Measurements from ENCODE around the gene FDX2. TPM values are rescaled to one million over a fixed set of nuclear protein-coding genes. Genes with fewer than 3 reads are reported as not detected.

The FDX2 gene
- total and polyA plus RNA-seq, 2 of the 13 experiments (the other 11 are each of a cell fraction or from before 2014, with no cell fraction given), result 21.0 to 24.7 TPM

- peak; percentile 46; the same call in 1 of the 2 replicates for TF ChIP-seq ZNF704 (CRISPR knock-in tag; IDR thresholded peaks at IDR 0.05; ENCODE audit: borderline replicate concordance)
- TF ChIP-seq ZNF383 (CRISPR knock-in tag; IDR thresholded peaks at IDR 0.05; ENCODE audit: borderline replicate concordance), result no peak
- TF ChIP-seq SMAD1 (CRISPR knock-in tag; IDR thresholded peaks at IDR 0.05; ENCODE audit: borderline replicate concordance, low read depth), result peak; percentile 70; the same call in 1 of the 2 replicates
- TF ChIP-seq ATF1 (CRISPR knock-in tag; IDR thresholded peaks at IDR 0.05), result no peak
- TF ChIP-seq ZFAT (CRISPR knock-in tag; conservative IDR thresholded peaks at IDR 0.05), result 0 out of 2 replicates have a peak, but pooled peaks have one; percentile 44
- TF ChIP-seq, protein P1, sequence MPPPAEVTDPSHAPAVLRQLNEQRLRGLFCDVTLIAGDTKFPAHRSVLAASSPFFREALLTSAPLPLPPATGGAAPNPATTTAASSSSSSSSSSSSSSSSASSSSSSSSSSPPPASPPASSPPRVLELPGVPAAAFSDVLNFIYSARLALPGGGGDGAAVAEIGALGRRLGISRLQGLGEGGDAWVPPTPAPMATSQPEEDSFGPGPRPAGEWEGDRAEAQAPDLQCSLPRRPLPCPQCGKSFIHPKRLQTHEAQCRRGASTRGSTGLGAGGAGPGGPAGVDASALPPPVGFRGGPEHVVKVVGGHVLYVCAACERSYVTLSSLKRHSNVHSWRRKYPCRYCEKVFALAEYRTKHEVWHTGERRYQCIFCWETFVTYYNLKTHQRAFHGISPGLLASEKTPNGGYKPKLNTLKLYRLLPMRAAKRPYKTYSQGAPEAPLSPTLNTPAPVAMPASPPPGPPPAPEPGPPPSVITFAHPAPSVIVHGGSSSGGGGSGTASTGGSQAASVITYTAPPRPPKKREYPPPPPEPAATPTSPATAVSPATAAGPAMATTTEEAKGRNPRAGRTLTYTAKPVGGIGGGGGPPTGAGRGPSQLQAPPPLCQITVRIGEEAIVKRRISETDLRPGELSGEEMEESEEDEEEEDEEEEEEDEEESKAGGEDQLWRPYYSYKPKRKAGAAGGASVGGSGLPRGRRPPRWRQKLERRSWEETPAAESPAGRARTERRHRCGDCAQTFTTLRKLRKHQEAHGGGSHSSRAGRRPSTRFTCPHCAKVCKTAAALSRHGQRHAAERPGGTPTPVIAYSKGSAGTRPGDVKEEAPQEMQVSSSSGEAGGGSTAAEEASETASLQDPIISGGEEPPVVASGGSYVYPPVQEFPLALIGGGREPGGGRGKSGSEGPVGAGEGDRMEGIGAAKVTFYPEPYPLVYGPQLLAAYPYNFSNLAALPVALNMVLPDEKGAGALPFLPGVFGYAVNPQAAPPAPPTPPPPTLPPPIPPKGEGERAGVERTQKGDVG (CRISPR knock-in tag; IDR thresholded peaks at IDR 0.05; ENCODE audit: borderline replicate concordance), result peak; percentile 65; the same call in 1 of the 2 replicates
- peak; percentile 70; the same call in 1 of the 2 replicates for TF ChIP-seq ZNF232 (CRISPR knock-in tag; IDR thresholded peaks at IDR 0.05; ENCODE audit: borderline replicate concordance)
- TF ChIP-seq POLR2A (IDR thresholded peaks at IDR 0.05; ENCODE audit: insufficient read depth in 1 of 2, low read depth in 2 of 2, low read length in 2 of 2), result 0 out of 4 replicates have a peak, but pooled peaks of 1 of the 2 experiments have one; percentile 8
- TF ChIP-seq ZIK1 (CRISPR knock-in tag; IDR thresholded peaks at IDR 0.05; ENCODE audit: borderline replicate concordance, low read depth), result peak; percentile 64; the same call in 1 of the 2 replicates
- TF ChIP-seq KDM6A (CRISPR knock-in tag; IDR thresholded peaks at IDR 0.05; ENCODE audit: low read depth), result 0 out of 2 replicates have a peak, but pooled peaks have one; percentile 26
- peak; percentile 47 for TF ChIP-seq ZBTB14 (CRISPR knock-in tag; IDR thresholded peaks at IDR 0.05)
- 0 out of 2 replicates have a peak, but pooled peaks have one; percentile 73 for TF ChIP-seq KLF15 (CRISPR knock-in tag; IDR thresholded peaks at IDR 0.05; ENCODE audit: borderline replicate concordance)
- 0 out of 2 replicates have a peak, but pooled peaks have one; percentile 62 for TF ChIP-seq ZNF746 (CRISPR knock-in tag; IDR thresholded peaks at IDR 0.05)
- TF ChIP-seq, protein P2, sequence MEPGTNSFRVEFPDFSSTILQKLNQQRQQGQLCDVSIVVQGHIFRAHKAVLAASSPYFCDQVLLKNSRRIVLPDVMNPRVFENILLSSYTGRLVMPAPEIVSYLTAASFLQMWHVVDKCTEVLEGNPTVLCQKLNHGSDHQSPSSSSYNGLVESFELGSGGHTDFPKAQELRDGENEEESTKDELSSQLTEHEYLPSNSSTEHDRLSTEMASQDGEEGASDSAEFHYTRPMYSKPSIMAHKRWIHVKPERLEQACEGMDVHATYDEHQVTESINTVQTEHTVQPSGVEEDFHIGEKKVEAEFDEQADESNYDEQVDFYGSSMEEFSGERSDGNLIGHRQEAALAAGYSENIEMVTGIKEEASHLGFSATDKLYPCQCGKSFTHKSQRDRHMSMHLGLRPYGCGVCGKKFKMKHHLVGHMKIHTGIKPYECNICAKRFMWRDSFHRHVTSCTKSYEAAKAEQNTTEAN (CRISPR knock-in tag; conservative IDR thresholded peaks at IDR 0.05), result peak; percentile 43; the same call in 1 of the 2 replicates
- TF ChIP-seq TAF15 (IDR thresholded peaks at IDR 0.05; ENCODE audit: low read depth, low read length, poor library complexity, severe bottlenecking), result no peak
- 0 out of 2 replicates have a peak, but pooled peaks have one; percentile 25 for TF ChIP-seq UBTF (CRISPR knock-in tag; IDR thresholded peaks at IDR 0.05)
- peak; percentile 73 for TF ChIP-seq MEIS2 (CRISPR knock-in tag; IDR thresholded peaks at IDR 0.05)
- TF ChIP-seq GLI4 (CRISPR knock-in tag; IDR thresholded peaks at IDR 0.05; ENCODE audit: borderline replicate concordance), result 0 out of 2 replicates have a peak, but pooled peaks have one; percentile 68
- TF ChIP-seq ZNF777 (CRISPR knock-in tag; IDR thresholded peaks at IDR 0.05), result peak; percentile 84
Observed at GRCh38 chr19:10289167-10289835, 26.5 kb downstream of the FDX2 start (continued).
